Measurements from ENCODE around the gene OPCML.

OPCML gene

DNA sequence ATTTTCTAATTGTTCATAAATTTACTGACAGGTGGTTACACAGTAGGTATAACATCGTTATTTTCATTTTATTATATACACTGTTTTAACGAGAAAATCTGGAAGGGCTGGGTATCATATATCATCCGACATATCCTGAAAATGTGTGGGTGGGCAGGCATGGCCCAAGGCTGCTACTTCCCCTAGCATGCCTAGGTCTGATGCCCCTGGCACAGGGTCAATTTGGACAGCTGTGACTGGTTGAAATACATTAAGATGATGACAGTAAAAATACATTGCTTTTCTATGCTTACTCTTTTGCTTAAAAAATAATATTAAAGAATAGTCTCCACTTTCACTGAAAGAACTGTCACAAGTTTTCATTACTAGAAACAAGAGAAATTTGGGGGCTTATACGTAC is 908.8 kb downstream of the OPCML start:
- no peaks in the 10 kb centered on the region for H3K27me3 ChIP-seq (ENCODE audit: low read length)
- H3K36me3 ChIP-seq (ENCODE audit: low read length) = no peaks in the 10 kb centered on the region
- H3K27ac ChIP-seq (ENCODE audit: low read depth, low read length) = no peak overlapping the region
- H2AFZ ChIP-seq (ENCODE audit: low read depth, low read length, severe bottlenecking) = no peak overlapping the region
- H3F3A ChIP-seq (ENCODE audit: insufficient read depth) = no peaks in the 10 kb centered on the region
- H3K4me2 ChIP-seq (ENCODE audit: low read depth, low read length, poor library complexity, severe bottlenecking) = no peak overlapping the region
- no peak overlapping the region for H3K9ac ChIP-seq (ENCODE audit: low read length)
- TF ChIP-seq, protein P1, sequence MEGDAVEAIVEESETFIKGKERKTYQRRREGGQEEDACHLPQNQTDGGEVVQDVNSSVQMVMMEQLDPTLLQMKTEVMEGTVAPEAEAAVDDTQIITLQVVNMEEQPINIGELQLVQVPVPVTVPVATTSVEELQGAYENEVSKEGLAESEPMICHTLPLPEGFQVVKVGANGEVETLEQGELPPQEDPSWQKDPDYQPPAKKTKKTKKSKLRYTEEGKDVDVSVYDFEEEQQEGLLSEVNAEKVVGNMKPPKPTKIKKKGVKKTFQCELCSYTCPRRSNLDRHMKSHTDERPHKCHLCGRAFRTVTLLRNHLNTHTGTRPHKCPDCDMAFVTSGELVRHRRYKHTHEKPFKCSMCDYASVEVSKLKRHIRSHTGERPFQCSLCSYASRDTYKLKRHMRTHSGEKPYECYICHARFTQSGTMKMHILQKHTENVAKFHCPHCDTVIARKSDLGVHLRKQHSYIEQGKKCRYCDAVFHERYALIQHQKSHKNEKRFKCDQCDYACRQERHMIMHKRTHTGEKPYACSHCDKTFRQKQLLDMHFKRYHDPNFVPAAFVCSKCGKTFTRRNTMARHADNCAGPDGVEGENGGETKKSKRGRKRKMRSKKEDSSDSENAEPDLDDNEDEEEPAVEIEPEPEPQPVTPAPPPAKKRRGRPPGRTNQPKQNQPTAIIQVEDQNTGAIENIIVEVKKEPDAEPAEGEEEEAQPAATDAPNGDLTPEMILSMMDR (IDR thresholded peaks at IDR 0.05; ENCODE audit: insufficient read depth, low read length, poor library complexity, severe bottlenecking) = no peak
- no peak for TF ChIP-seq EZH2phosphoT487 (conservative IDR thresholded peaks at IDR 0.05; ENCODE audit: low read length)
- H3K9me2 ChIP-seq (replicated peaks; ENCODE audit: insufficient read depth, low read length) = no peaks in the 10 kb centered on the region
- no peaks in the 10 kb centered on the region for H3K79me2 ChIP-seq (ENCODE audit: insufficient read depth, low read length)
- no peak overlapping the region for H3K4me3 ChIP-seq (ENCODE audit: insufficient read depth, low read length, poor library complexity, severe bottlenecking)
- no peaks in the 10 kb centered on the region for H3K9me3 ChIP-seq (ENCODE audit: insufficient read depth, low read length)
- H4K20me1 ChIP-seq (ENCODE audit: low read depth, low read length) = no peaks in the 10 kb centered on the region

DNA sequence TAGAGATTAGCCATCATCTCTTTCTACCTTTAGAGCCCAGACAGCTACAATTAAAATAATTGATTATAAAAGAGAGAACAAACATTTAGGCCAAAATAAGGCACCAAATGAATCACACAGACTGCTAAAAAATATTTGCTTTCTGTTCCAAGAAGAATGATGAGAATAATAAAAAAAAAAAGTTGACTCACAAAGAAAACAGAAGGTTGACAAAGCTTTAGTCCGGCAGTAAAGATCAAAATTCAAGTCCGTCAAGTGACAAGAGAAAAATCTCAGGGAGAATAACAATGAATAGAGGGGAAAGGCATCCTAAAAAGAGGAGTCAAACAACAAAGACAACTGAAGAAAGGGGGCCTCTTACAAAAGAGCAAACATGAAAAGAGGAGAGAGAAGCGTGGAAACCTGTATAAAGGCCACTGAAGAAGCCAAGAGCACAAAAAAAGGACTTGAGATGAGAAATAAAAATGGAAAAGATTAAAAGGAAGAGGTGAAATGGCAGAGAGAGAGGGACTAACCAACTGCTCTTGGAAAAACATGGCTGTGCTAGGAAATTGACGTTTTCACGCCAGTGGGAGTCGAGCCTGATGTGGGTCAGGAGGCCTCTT is 910.2 kb downstream of the OPCML start:
- H3F3A ChIP-seq (ENCODE audit: insufficient read depth) = no peaks in the 10 kb centered on the region
- no peak overlapping the region for H2AFZ ChIP-seq (ENCODE audit: low read depth, low read length, severe bottlenecking)
- no peaks in the 10 kb centered on the region for H3K36me3 ChIP-seq (ENCODE audit: low read length)
- no peaks in the 10 kb centered on the region for H3K9me2 ChIP-seq (replicated peaks; ENCODE audit: insufficient read depth, low read length)
- TF ChIP-seq, protein P1 (IDR thresholded peaks at IDR 0.05; ENCODE audit: insufficient read depth, low read length, poor library complexity, severe bottlenecking) = no peak
- no peak for TF ChIP-seq EZH2phosphoT487 (conservative IDR thresholded peaks at IDR 0.05; ENCODE audit: low read length)
- no peak overlapping the region for H3K27ac ChIP-seq (ENCODE audit: low read depth, low read length)
- no peak overlapping the region for H3K4me2 ChIP-seq (ENCODE audit: low read depth, low read length, poor library complexity, severe bottlenecking)
- H3K4me3 ChIP-seq (ENCODE audit: insufficient read depth, low read length, poor library complexity, severe bottlenecking) = no peak overlapping the region
- H3K9ac ChIP-seq (ENCODE audit: low read length) = no peak overlapping the region
- H4K20me1 ChIP-seq (ENCODE audit: low read depth, low read length) = no peaks in the 10 kb centered on the region
- H3K27me3 ChIP-seq (ENCODE audit: low read length) = no peaks in the 10 kb centered on the region
- H3K79me2 ChIP-seq (ENCODE audit: insufficient read depth, low read length) = no peaks in the 10 kb centered on the region
- no peaks in the 10 kb centered on the region for H3K9me3 ChIP-seq (ENCODE audit: insufficient read depth, low read length)

DNA sequence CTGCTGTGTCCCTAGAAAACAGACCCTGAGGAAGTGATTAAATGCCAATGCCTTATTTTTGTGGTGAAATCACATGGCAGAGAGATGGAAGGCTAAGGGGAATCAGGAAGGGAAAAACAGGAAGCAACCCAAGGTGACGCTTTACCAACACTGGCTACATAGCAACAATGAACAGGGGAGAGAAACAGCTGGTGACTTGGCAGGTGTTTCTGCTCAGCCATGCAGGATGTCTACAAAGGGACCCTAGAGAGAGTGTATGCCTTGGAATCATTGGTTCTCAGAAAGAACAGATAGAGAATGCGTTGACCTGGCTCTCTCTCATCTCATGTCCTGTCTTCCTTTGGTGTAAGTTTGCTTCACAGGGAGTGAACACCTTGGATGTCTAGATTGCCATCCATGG is 911.9 kb downstream of the OPCML start:
- Histone ChIP-seq H2AFZ (ENCODE audit: low read depth, low read length, severe bottlenecking) (no peak overlapping the region), H3K36me3 (ENCODE audit: low read length) (no peaks in the 10 kb centered on the region), H3K9me2 (replicated peaks; ENCODE audit: insufficient read depth, low read length) (no peaks in the 10 kb centered on the region), H3K4me3 (ENCODE audit: insufficient read depth, low read length, poor library complexity, severe bottlenecking) (no peak overlapping the region), H3F3A (ENCODE audit: insufficient read depth) (no peaks in the 10 kb centered on the region), H3K9ac (ENCODE audit: low read length) (no peak overlapping the region), H3K27ac (ENCODE audit: low read depth, low read length) (no peak overlapping the region), H3K9me3 (ENCODE audit: insufficient read depth, low read length) (no peaks in the 10 kb centered on the region), H3K4me2 (ENCODE audit: low read depth, low read length, poor library complexity, severe bottlenecking) (no peak overlapping the region), H3K27me3 (ENCODE audit: low read length) (no peaks in the 10 kb centered on the region), H3K79me2 (ENCODE audit: insufficient read depth, low read length) (no peaks in the 10 kb centered on the region), H4K20me1 (ENCODE audit: low read depth, low read length) (no peaks in the 10 kb centered on the region)
- no peak for TF ChIP-seq EZH2phosphoT487 (conservative IDR thresholded peaks at IDR 0.05; ENCODE audit: low read length)
- TF ChIP-seq, protein P1 (IDR thresholded peaks at IDR 0.05; ENCODE audit: insufficient read depth, low read length, poor library complexity, severe bottlenecking) = no peak
